C1 segment of cervical spinal cord (tissue), 14 donors: ENCODE results near the gene DRC1.

Experiments
- DNase-seq, 14 donors: peaks; one replicate each; lab custom pipeline; 2025; lab: John Stamatoyannopoulos, UW

DRC1 gene

GRCh38 chr2:26477911-26478253 lies 76.2 kb downstream of the DRC1 start, which contains the start of gene OTOF:
OTOF (minus strand) TSS chr2:26478124.
- peak in 3 of 14 donors; percentile 4 to 19 (median 14) for DNase-seq

GRCh38 chr2:26478366-26478765 lies 76.6 kb downstream of the DRC1 start:
- no peak for DNase-seq

- DNase-seq: no peak
Measured at GRCh38 chr2:26479131-26479788, 77.5 kb downstream of the DRC1 start.

- DNase-seq: no peak
Measured at GRCh38 chr2:26479789-26480565, 78.3 kb downstream of the DRC1 start.

GRCh38 chr2:26480566-26481423 lies 79.1 kb downstream of the DRC1 start:
- no peak for DNase-seq

- DNase-seq: no peak
Measured at GRCh38 chr2:26481706-26482105, 80.0 kb downstream of the DRC1 start.

GRCh38 chr2:26482211-26483026 lies 80.7 kb downstream of the DRC1 start:
- DNase-seq: no peak

GRCh38 chr2:26483027-26483326 lies 81.3 kb downstream of the DRC1 start:
- DNase-seq: no peak

- DNase-seq: no peak
Measured at GRCh38 chr2:26483516-26483915, 81.8 kb downstream of the DRC1 start.

GRCh38 chr2:26483957-26484565 lies 82.3 kb downstream of the DRC1 start:
- DNase-seq: no peak

- DNase-seq: no peak
Measured at GRCh38 chr2:26484579-26484978, 82.9 kb downstream of the DRC1 start.

- no peak for DNase-seq
Measured at GRCh38 chr2:26485099-26485498, 83.4 kb downstream of the DRC1 start.

GRCh38 chr2:26485725-26486418 lies 84.2 kb downstream of the DRC1 start:
- no peak for DNase-seq

GRCh38 chr2:26486789-26487188 lies 85.1 kb downstream of the DRC1 start:
- no peak for DNase-seq

GRCh38 chr2:26487192-26487591 lies 85.5 kb downstream of the DRC1 start:
- DNase-seq: no peak

- DNase-seq: peak in 1 of 14 donors; percentile 85
Measured at GRCh38 chr2:26488463-26489212, 86.9 kb downstream of the DRC1 start.

GRCh38 chr2:26489213-26489850 lies 87.6 kb downstream of the DRC1 start:
- DNase-seq: no peak

GRCh38 chr2:26491563-26492167 lies 89.9 kb downstream of the DRC1 start:
- DNase-seq: no peak
